Right cardiac atrium (tissue), 5 donors: ENCODE results near the gene UCMA. TPM values are rescaled to one million over a fixed set of nuclear protein-coding genes. Genes with fewer than 3 reads are reported as not detected.
"Not testable (repeated sequence)": the region's sequence is repeated elsewhere in the genome, so short reads cannot be mapped to it uniquely, and the experiment has no call there.

Experiments used
- ATAC-seq, 2 donors: fragments of 200-7000 bp; cut with Tn5 transposase; one replicate each; pipeline versions ENCODE4 v1.8.0 to v1.9.1; 2020; ENCODE audit warnings: moderate library complexity in 2 of 2, mild to moderate bottlenecking in 1 of 2
- DNase-seq, 3 donors: peaks; one replicate each; pipeline ENCODE4 v3.0.0-alpha.2; 2020
- H3K27ac ChIP-seq: one replicate; pipeline ENCODE4 v1.5.1; 2013; ENCODE audit warnings: mild to moderate bottlenecking, low read length, control low read depth, moderate library complexity
- H3K27me3 ChIP-seq: one replicate; pipeline ENCODE4 v1.6.1; 2013; ENCODE audit not compliant: control insufficient read depth, insufficient read depth
- H3K4me1 ChIP-seq: one replicate; pipeline ENCODE4 v1.6.1; 2013; ENCODE audit warnings: low read length; ENCODE audit not compliant: control insufficient read depth, insufficient read depth
- H3K4me3 ChIP-seq: one replicate; pipeline ENCODE4 v1.5.1; 2013; ENCODE audit warnings: low read length, control low read depth
- H3K9me3 ChIP-seq: one replicate; pipeline ENCODE4 v1.6.1; 2013; ENCODE audit warnings: low read length; ENCODE audit not compliant: control insufficient read depth
- WGBS: extraction: QIAGEN DNeasy Blood & Tissue Kit; methylation state at CpG from one replicate; pipeline ENCODE4 v1.1.7; 2013; 5-methylcytosine and 5-hydroxymethylcytosine counted together
- intact Hi-C, 4 donors: fragments of 100-400 bp; cut with DNase I; formaldehyde crosslinking; loops; one replicate each; pipeline versions ENCODE4 v1.11.0 to v1.14.0; 2022 to 2023
- polyA plus RNA-seq: library from polyadenylated mRNA; stranded (reverse); fragments of 200-250 nt; gene quantifications from one replicate; pipeline ENCODE4 v1.2.3, GENCODE V29; 2013
- total RNA-seq, 4 donors: library from RNA; stranded (reverse); fragmentation: NEBNext Ultra II Directional; extraction: Animal tissue kit (Norgen Biotek cat#: 25700); gene quantifications; one replicate each; pipeline ENCODE4 v1.2.1, GENCODE V29; 2021
- donor health status: healthy with polysubstance abuse.
- donor health status: DM: no; HTN: yes; CAD: no.
- donor health status: DM: no; HTN: no; CAD: no.
- donor health status: DM: no; HTN: yes; CAD: no; lungs with severe emphysema.
- donor health status: DM: yes; HTN: yes; CAD: no.

Gene UCMA
- total and polyA plus RNA-seq, 5 donors, result not detected

DNA sequence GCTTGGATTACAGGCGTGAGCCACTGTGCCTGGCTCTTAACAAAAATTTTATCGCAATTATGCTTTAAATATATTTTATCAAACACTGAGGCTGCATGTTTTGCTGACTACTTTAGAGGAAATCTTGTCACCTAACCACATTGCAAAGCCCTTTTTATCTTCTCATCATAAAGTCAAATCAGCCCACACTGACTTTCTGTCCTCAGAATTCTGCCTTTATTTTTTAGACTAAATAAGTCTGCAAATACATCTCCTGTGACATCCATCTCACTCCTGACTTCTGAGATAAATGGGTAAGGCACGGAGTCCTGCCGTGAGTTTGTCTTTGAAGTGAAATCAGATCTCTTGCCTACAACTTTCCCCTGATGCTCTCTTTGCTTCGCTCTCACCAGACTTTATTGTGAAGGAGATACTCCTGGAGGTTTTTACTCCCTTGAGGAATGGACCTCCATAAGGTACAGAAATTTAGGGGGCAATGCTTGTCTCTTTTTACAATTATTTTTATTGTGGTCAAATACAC, 23.5 kb upstream of the UCMA start:
- H3K27me3 ChIP-seq, result no peaks in the 10 kb centered on the region
- no peak overlapping the region for H3K27ac ChIP-seq
- DNase-seq (no peak), ATAC-seq (no peak)
- H3K4me1 ChIP-seq, result no peaks in the 10 kb centered on the region
- WGBS, result 69% methylated on average over 5 of the region's 5 CpGs
- no peaks in the 10 kb centered on the region for H3K9me3 ChIP-seq
- no peak overlapping the region for H3K4me3 ChIP-seq
- intact Hi-C loops, result no loop called here

- no peak for DNase-seq
- H3K27me3 ChIP-seq, result no peaks in the 10 kb centered on the region
- H3K27ac ChIP-seq, result no peak overlapping the region
- H3K4me3 ChIP-seq, result no peak overlapping the region
- whole genome bisulfite sequencing, result 90% methylated on average over 2 of the region's 2 CpGs
- H3K9me3 ChIP-seq, result no peaks in the 10 kb centered on the region
- ATAC-seq, result no peak
- no peaks in the 10 kb centered on the region for H3K4me1 ChIP-seq
- intact Hi-C loops, result no loop called here
Measured at GRCh38 chr10:13256627-13257026, 22.5 kb upstream of the UCMA start.

DNA sequence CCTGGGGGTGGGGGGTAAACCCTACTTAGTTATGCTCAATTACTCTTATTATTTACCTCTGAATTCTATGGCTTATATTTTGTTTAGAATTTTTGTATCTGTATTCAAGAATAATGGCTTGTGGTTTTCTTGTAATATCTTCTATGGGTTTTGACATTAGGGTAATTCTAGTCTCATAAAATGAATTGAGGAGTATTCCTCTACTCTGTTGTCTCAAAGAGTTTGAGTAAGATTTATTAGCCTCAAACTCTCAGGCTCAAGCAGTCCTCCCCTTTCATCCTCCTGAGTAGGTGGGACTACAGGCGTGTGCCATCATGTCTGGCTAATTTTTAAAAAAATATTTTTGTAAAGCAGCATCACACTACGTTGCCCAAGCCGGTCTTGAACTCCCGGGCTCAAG, 19.6 kb upstream of the UCMA start:
- intact Hi-C loops, result no loop called here
- DNase-seq, result no peak
- Histone ChIP-seq H3K9me3 (no peaks in the 10 kb centered on the region), H3K4me1 (no peaks in the 10 kb centered on the region), H3K27me3 (no peaks in the 10 kb centered on the region), H3K27ac (no peak overlapping the region), H3K4me3 (no peak overlapping the region)
- no peak for ATAC-seq
- 86% methylated on average over 4 of the region's 4 CpGs for WGBS

GRCh38 chr10:13247784-13248183, 13.6 kb upstream of the UCMA start:
- ATAC-seq (no peak), DNase-seq (no peak)
- intact Hi-C loops, result no loop called here
- Histone ChIP-seq H3K4me1 (no peaks in the 10 kb centered on the region), H3K27ac (no peak overlapping the region), H3K27me3 (no peaks in the 10 kb centered on the region), H3K4me3 (no peak overlapping the region), H3K9me3 (no peaks in the 10 kb centered on the region)
- WGBS, result 90% methylated on average over 4 of the region's 4 CpGs

DNA sequence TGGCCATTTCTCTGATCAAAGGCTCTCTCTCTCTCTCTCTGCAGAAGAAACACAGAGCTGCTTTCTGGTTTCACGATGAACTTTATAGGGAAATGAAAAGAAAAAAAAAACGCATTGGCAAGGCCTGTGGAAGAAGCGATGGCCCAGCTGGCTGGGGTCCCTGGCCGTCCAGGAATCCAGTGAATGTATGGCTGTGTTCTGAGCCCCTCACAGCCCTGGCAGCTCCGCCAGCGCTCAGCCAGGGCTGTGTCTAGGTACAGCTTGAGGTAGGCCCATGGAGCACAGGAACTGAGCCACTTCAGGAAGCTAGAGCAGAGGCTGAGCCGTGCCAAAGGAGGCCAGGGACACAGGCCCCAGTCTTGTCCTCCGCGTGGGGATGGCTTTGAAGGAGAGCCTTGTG, 13.1 kb upstream of the UCMA start:
- WGBS, result 82% methylated on average over 9 of the region's 9 CpGs
- Histone ChIP-seq H3K27me3 (no peaks in the 10 kb centered on the region), H3K27ac (no peak overlapping the region), H3K9me3 (no peaks in the 10 kb centered on the region), H3K4me3 (no peak overlapping the region), H3K4me1 (no peaks in the 10 kb centered on the region)
- DNase-seq (no peak), ATAC-seq (no peak)
- intact Hi-C loops, result no loop called here

DNA sequence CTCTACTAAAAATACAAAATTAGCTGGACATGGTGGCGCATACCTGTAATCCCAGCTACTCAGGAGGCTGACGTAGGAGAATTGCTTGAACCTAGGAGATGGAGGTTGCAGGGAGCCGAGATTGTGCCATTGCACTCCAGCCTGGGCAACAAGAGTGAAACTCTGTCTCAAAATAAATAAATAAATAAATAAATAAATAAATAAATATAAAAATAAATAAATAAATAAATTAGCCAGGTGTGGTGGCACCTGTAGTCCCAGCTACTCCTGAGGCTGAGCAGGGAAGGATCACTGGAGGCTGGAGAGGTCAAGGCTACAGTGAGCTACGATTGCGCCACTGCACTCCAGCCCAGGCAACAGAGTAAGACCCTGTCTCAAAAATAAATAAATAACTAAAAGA, 8.1 kb upstream of the UCMA start:
- H3K27me3 ChIP-seq, H3K9me3 ChIP-seq, H3K4me1 ChIP-seq, DNase-seq, intact Hi-C loops, ATAC-seq, H3K4me3 ChIP-seq, H3K27ac ChIP-seq: not testable (repeated sequence)
- WGBS, result 95% methylated on average over 5 of the region's 5 CpGs

- Histone ChIP-seq H3K27me3 (no peaks in the 10 kb centered on the region), H3K4me1 (no peaks in the 10 kb centered on the region), H3K27ac (no peak overlapping the region), H3K4me3 (no peak overlapping the region), H3K9me3 (no peaks in the 10 kb centered on the region)
- DNase-seq (no peak), ATAC-seq (no peak)
- 85% methylated on average over 3 of the region's 3 CpGs for WGBS
- intact Hi-C loops, result no loop called here
Measured at GRCh38 chr10:13241613-13242012, 7.4 kb upstream of the UCMA start.

GRCh38 chr10:13239923-13240322, 5.7 kb upstream of the UCMA start:
- H3K27me3 ChIP-seq, result no peaks in the 10 kb centered on the region
- H3K4me1 ChIP-seq, result no peaks in the 10 kb centered on the region
- intact Hi-C loops, result no loop called here
- H3K9me3 ChIP-seq, result no peaks in the 10 kb centered on the region
- ATAC-seq, result no peak
- DNase-seq, result no peak
- H3K27ac ChIP-seq, result no peak overlapping the region
- no peak overlapping the region for H3K4me3 ChIP-seq
- 87% methylated on average over 7 of the region's 7 CpGs for WGBS

DNA sequence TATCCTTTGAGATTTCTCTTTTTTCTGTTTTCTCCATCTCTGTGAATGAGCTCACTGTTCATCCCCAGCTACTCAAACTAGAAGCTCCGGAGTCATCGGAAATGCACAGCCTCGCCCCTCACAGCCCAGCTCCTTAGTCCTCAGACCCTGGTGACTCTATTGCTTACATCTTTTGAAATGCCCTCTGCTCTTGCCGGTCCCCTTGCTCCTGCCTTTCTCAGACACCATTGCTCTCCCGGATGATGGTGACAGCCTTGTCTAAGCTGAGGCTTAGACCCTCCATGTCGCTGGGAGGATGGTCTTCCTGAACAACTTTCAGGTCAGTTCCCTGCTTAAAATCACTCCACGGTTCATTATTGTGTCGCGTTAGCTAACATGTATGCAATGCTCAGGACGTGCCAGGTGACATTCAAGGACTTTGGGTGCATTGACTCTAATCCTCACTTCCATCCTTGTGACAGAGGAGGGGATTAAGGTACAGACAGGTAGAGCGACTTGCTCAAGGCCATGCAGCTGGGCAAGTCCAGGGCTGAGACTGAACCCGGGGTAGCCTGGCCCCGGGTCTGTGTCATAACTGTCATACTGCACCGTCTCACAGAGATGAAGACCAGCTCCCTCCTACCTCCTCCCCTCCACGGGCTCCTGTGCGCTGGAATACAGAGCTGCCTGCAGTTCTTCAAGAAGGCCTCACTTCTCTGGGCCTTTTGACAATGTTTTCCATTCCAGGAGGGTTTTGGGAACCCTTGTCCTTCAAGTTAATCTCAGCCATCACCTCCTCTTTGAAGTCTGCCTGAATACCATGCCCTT, 4.3 kb upstream of the UCMA start:
- no peaks in the 10 kb centered on the region for H3K27me3 ChIP-seq
- intact Hi-C loops, result no loop called here

DNA sequence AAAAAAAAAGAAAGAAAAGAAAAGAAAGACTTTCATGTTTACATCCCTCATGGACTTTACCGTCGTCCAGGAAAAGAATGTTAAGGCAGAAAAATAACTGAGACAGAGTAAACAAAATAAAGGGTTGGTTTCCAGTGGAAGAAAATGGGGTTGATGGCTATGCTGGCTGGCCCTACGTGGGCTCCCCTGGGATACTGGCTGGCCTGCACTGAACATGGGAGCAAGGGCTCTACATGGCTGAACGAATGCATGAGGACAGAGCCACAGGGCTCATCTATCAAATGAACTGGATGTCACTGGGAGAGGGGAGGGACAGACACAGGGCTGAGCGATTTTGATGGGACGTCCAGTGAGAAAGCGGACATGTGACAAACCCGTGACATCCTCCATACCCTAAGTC, 2.5 kb upstream of the UCMA start:
- DNase-seq (no peak), ATAC-seq (no peak)
- Histone ChIP-seq H3K27me3 (no peaks in the 10 kb centered on the region), H3K27ac (no peak overlapping the region), H3K4me1 (no peaks in the 10 kb centered on the region), H3K9me3 (no peaks in the 10 kb centered on the region), H3K4me3 (no peak overlapping the region)
- intact Hi-C loops, result no loop called here
- 83% methylated on average over 8 of the region's 8 CpGs for WGBS

More for the DNA sequence above, 4.3 kb upstream of the UCMA start:
- H3K4me1 ChIP-seq, result no peaks in the 10 kb centered on the region
- H3K4me3 ChIP-seq, result no peak overlapping the region
- 82% methylated on average over 16 of the region's 16 CpGs for WGBS
- ATAC-seq (no peak), DNase-seq (no peak)
- no peak overlapping the region for H3K27ac ChIP-seq
- no peaks in the 10 kb centered on the region for H3K9me3 ChIP-seq

DNA sequence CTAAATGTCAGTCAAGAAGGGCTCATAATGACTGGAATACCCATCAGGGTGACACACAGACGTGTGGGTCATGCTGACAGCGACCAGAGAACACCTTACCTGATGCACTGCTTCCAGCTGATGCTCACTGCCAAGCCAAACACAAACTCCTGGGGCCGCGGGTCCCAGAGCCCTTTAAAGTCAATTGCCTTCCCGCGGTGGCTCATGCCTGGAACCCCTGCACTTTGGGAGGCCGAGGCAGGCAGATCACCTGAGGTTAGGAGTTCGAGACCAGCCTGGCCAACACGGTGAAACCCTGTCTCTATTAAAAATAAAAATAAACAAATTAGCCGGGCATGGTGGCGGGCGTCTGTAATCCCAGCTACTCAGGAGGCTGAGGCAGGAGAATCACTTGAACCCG, 562 bp upstream of the UCMA start:
- H3K4me3 ChIP-seq, ATAC-seq, H3K4me1 ChIP-seq, DNase-seq, H3K27ac ChIP-seq, intact Hi-C loops, H3K27me3 ChIP-seq, H3K9me3 ChIP-seq: not testable (repeated sequence)
- WGBS, result 88% methylated on average over 13 of the region's 13 CpGs
